GM21381 (cell line): ENCODE results near the gene ACOX3.
"Not testable (repeated sequence)": the region's sequence is repeated elsewhere in the genome, so short reads cannot be mapped to it uniquely, and the experiment has no call there.

Experiments
- ATAC-seq: cut with Tn5 transposase; IDR thresholded peaks from one replicate; pipeline ENCODE4 v1.9.1; 2021; ENCODE audit warnings: mild to moderate bottlenecking, moderate library complexity; ENCODE audit not compliant: unreplicated experiment

ACOX3 gene

DNA sequence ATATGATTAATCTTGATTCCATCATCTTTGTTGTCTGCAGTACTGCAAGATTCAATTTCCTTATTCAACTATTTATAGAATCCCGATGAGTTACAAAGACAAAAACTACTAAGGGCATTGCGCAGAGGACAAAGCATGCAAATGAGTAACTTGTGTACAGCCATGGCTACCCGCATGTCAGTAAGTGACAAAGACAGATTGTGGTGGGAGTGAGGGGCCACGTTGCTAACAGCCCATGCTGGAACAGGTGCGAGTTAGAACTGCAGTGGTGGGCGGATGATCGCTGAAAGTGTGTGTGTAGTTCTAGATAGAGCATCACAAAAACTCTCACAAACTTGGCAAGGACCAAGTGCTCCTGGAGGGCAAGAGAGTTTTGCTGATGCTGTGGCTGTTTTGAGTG, 49.5 kb downstream of the ACOX3 start:
- ATAC-seq: no peak

DNA sequence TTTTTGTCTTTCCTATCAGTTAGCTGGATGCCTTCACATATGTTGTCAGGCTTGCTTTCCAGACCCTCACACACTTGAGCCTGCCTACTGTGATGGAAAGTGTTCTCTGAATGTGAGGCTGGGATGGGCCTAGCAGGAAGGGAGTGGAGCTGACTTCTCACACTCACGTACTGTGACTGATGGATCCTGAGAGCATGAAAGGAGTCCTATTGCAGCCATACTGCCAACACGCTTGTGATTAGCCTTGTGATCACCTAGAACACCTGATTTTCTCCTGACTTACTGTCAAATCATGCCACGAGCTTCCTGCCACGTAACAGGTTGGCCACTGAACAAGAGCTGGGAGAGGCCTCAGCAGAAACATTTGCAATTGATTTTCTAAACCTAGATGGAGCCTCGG, 49.9 kb downstream of the ACOX3 start:
- no peak for ATAC-seq

DNA sequence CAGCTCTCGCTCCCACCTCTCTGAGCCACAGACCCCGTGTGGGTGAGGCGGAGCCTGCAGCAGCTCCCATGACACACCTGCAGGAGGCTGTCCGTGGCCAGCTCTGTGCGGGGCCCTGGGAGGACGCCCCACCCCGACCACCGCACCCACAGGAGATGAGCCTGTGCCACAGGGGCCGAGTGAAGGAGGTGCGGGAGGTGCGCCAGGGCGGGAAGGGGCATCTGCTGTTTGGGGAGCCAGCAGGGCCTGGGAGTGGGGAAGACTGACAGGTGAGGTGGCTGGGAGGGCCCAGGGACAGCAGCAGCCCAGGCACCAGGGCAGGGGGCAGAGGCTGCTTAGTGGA, 52.0 kb downstream of the ACOX3 start:
- ATAC-seq: no peak

DNA sequence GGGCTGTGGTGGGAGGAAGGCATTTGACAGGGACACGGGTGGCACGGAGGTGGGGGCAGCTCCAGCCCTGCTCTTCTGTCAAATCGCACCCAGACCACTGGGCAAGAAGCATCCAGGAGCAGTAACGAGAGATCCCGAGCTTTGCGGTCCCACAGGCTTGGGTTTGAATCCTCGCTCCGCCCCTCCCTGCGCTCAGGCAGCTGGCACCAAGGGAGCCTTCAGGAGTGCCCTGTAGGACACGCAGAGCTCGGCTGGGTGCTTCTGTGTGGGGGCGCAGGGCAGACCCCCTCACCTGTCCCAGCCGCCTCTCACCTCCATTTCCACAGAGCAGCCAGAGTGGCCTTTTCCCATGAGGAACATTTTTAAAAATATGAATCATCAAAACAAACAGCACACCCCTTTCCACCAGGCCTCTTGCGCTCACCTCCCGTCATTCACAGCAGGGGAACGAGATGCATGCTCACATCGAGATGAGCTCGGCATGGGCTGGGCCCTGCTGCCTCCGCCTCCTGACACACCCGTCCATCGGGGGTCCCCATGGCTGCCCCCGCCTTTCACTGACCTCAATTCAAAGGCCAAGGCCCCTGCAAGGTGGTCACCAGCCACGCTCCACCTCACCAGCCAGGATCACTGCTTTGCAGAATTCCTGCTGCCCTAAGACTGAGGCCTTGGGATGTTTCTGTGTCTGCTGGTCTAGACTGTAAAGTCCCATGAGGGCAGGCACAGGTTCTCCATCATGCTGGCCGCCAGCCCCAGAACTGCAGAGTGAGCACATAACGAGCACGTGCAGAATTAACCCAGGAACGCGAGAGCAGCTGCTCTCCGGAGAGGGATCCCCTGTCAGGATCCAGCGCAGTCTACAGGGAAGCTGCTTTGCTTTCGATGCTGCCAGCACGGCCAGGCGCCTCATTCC, 52.7 kb downstream of the ACOX3 start:
- no peak for ATAC-seq

DNA sequence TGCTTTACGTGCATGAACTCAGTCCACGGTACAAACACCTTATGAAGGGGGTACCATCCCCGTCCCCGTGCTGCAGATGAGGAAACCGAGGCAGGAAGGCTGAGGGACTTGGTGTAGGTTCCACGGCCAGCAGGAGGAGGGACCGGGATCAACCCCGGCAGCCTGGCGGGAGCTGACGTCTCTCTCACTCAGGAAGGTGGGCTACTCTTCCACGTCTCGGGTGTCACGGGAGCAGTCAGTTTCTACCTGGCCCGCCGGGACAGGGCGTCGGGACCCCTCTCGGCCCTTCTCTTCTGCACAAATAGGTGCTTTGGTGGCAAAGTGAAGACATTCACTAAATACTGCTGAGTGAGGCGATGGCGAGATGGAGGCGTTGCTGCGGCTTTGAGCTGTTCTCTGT, 53.3 kb downstream of the ACOX3 start:
- ATAC-seq: no peak

DNA sequence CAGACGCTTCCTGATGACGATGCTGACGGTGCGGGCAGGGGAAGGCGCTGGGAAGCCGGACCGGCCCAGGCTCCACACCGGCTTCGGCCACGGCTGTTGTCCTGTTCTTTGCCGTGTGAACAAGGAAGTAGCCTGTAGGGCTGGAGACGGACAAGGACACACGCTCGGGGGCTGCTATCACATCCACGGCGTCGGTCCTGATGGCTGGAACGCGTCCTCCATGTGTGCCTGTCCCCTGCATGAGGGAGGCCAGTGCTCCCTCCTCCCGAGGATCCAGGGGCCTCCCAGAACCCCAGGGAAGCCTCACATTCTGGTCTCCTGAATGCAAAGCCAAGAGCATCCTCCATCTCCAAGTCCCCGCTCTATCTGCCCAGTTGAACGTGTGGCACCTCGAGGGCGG, 53.8 kb downstream of the ACOX3 start:
- no peak for ATAC-seq

DNA sequence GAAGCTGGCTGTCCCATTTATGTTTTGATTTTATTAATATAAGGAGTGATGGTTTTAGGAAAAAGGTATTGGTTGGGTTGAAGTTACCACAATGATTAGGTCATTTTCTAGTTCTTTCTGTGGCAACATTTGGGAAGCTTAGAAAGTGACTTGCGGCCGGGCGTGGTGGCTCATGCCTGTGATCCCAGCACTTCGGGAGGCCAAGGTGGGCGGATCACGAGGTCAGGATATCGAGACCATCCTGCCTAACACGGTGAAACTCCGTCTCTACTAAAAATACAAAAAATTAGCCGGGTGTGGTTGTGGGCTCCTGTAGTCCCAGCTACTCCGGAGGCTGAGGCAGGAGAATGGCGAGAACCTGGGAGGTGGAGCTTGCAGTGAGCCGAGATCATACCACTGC, 54.4 kb downstream of the ACOX3 start:
- not testable (repeated sequence) for ATAC-seq

DNA sequence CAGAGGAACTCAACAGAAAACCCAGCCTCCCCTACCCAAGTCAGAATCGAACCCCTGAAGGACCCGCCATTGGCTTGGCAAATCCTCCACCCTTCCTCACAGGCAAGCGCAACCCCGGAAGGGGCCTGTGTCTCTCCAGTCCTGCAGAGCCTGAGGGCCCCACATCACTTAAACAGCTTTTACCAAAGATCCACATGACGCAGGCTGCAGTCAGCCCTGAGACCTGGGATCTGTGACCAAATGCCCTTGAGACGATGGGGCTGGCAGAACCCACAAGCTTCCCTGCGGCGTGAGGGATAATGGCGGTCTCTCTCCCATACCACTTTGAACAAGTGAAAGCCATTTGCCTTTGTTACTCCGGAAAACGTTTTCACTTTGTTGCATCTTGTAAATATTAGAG, 54.9 kb downstream of the ACOX3 start:
- no peak for ATAC-seq

DNA sequence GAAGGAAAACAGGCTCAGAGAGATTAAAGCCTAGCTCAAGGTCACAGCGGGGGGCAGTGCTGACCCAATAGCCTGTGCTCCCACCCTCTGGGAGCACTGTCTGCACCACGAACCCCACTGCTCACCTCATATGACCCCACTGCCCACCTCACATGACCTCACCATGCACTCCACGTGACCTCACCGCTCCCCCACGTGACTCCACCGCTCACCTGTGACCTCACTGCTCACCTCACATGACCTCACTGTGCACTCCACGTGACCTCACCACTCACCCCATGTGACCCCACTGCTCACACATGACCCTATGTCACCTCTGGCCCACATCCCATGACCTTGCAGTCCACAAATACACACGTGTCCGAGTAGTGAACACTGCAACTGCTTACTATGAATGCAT, 55.4 kb downstream of the ACOX3 start:
- no peak for ATAC-seq

DNA sequence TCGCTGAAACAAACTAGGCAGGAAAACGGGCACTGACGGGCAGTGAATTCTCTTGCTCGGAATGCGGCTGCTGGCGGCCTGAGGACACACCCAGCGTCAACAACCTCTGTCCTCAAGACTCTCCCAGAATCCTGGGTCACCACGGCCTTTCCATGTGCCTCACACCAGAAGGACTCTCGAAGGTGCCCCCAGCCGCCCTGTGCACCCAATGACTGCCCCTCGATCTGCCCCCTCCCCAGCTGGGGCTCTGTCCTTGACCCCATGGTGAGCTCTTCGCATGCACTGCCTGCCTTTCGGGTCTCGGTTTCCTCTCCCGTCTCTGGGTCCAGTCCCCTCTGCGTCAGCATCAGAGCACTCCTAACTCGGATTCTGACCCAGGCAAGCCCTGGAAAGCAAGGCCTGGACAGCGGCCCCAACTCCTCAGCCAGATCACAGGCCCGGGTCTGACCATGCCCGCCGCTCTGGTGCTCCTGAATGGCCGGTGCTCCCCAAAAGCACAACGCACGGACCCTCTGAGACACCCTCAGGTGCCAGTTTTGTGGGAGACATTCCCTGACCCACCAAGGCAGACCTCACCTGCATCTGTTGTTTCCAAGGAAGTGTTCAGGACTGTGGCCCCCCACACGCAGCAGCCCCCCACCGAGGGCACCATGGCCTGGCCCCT, 56.0 kb downstream of the ACOX3 start:
- ATAC-seq: no peak

DNA sequence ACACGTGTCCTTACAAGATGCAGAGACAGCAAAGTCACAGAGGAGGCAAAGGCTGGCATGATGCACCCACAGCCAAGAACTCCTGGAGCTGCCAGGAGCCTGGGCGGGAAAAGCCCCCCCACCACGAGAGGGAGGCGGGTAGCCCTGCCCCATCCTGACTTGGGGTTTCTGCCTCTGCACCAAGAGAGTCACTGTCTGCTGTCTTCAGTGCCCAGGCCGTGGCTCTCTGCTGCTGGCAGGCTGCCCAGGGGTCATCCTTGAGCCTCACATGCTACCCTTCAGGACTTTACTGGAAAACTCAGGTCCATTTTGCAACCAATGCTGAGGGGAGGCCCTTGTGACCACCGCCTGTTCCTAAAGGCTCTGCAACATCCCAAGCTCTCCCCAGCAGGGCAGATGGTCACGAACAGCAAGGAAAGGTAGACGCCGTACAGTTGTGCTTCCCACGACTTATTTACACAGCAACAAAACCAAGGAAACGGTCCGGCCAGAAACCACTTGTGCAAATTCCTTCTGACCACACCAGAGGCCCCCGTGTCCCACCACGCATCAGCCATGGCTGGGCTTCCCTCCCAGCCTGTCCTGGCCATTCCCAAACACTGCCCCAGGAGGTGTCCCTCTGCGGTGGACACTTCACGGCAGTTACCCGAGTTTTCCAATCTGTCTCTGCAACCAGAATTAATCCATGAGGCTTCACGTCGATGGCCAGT, 56.9 kb downstream of the ACOX3 start:
- ATAC-seq: no peak

DNA sequence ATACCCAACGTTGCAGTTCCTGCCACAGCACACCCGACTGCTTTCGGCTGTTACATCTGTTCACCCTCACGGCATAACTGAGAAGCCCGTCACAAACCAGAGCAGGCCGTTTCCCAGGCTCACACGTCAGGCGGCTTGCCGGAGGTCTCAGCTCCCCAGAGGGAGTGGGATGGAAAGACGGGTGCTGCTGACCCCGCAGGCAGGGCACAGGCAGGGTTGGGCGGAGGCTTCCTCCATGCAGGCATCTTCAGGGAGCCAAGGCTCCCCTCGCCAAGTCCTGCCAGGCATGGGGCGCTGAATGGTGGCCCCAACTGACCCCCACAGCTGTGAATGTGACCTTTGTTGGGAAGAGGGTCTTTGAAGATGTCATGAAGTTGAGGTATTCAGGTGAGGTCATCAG, 57.5 kb downstream of the ACOX3 start:
- ATAC-seq: no peak

DNA sequence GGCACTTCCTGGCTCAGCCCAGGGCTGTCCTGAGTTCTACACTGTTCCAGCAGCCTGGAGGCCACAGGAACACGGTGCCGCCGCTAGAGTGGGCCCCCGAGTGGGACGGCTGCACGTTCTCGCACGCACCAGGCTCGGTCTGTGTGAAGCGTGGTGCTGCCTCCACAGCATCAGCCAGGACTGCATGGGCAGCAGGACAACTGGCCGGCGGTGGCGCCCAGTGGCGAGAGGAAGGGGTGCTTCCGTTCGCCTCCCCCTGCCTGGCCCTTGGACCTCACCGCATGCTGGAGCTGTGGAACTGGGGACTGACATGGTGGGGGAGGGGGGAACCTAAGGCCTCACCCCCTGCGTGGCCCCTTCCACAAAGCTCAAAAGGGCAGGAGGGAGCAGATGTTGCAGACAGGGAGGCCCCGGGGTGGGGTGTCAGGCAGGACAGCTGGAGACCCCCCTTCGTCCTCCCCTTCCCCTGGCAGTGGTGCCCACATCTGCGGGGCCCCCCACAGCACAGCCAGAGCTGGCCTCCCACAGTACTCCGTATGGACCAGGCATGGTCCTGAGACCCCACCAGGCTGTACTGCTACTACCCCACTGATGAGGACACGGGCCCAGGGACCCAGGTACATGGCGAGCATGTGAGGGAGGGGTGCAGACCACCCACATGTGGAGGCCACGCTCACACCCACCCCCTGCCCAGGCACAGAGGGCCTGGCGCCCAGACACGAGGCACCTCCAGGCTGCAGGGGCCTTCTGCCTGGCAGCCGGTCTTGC, 58.5 kb downstream of the ACOX3 start:
- ATAC-seq: no peak

DNA sequence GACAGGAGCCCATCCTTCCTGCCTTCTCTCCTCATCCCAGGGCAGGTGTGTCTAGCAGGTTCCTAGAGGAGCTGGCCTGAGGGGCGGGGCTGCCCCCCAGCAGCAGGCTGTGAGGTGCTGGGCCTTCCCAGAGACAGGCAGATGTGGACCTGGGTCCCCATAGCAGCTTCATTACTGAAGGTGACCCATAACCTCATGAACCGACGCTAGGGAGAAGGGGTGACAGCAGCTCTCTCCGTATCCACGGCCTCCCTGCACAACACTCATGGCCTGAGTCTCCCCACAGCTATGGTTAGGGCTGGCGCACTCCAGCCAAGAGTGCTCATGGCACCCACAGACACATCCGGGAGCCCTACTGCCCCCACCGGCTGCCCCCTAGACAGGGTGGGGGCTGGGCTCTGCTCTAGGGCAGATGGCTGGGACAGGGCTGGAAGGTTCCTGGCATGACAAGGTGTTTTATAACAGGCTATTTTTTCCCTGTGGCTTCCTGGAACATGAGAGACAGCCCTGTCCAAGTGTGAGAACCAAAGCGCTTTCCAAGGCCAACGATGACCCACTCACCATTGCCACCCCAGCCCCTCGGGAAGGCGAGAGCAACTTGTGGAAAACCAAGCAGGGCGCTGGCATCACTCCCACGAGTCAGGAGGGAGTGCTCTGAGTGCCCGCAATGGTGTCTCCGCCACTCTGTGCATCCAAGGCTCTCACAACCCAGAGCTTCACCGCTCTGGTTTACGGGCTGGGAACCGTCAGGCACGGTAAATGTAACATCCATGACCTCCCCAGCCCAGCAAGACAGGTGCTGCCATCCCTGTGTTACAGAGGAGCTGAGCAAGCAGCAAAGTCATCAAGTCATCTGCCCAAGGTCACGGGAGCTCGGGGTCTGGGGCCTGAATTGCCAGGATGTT, 59.8 kb downstream of the ACOX3 start:
- ATAC-seq: no peak

DNA sequence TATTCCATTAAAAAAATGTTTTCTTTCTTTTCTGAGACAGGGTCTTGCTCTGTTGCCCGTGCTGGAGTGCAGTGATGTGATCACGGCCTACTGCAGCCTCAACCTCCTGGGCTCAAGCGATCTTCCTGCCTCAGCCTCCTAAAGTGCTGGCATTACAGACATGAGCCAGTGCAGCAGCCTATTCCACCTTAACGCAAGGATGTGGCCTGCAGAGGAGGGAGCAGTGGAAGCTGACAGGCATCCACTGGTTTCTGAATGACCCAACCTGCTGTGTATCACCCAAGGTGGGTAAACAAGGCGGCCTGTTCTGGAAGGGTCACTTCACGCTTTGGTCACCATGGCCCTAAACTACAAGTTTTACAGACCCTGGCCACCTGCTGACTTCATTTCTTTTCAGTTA, 60.8 kb downstream of the ACOX3 start:
- no peak for ATAC-seq

DNA sequence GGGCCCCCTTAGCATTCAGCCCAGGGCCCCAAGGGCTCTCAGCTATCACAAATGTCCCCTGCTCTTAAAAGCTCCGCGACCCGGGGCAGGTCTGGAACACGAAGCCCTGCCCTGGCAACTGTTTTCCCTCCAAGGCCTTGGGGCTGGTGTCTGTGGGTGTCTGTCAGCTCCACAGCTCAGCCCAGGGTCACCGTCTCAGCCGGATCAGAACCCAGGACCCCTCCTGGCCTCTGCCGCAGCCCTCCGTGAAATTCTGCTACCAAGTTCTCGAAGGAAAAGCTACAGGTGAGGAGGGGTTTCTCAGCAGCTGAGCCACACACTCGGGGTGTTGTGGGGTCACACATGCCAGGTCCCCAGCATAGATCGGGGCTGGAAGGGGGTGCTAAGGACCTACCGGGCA, 61.2 kb downstream of the ACOX3 start:
- ATAC-seq: no peak

DNA sequence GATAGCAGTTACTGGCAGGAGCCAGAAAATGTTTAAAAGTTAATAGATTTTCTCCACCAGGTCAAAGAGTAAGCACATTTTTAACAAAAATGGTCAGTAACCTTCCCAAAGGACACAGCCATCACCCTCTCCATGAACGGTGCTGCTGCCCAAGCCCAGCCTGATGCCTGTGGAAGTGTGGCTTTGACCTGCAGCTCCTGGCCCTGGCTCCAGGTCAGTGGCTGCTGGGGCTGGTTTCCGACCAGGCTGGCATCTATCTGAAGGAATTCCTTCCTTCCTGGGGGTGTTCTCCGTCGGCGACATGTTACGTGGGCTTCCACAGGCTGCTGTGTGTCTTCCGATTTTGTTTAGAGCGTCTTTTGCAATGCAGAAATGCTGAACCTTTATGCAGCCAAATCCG, 61.7 kb downstream of the ACOX3 start:
- no peak for ATAC-seq

DNA sequence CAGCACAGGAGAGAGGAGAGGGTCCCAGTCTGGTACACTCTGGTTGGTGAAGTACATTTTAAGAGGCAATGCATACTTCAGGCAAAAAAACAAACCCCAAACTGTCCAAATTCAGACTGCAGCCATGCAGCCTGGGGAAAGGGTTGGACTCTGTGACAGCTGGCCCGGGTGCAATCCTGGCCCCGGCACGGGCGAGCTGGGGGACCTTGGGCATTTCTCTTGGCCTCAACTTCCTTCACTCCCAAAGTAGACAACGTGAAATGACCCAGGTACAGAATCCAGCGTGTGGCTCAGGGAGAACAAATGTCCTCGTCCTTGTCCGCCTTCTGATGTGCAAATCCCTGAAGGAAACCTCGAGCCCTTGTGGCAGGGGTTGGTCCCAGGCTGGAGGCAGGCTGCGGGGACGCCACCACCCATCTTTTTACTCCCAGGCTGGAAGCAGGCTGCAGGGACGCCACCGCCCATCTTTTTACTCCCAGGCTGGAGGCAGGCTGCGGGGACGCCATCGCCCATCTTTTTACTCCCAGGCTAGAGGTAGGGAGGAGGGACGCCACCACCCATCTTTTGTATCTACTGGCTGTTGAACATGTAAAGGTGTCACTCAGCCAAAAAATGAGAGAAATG, 62.3 kb downstream of the ACOX3 start:
- no peak for ATAC-seq
